HepG2 (cell line): Measurements from ENCODE around the gene HOXB5. TPM values are rescaled to one million over a fixed set of nuclear protein-coding genes. Genes with fewer than 3 reads are reported as not detected.

Experiments
- ATAC-seq: fragments of 200-7000 bp; cut with Tn5 transposase; 3 replicates; pipeline ENCODE4 v1.9.1; 2020; ENCODE audit warnings: mild to moderate bottlenecking, moderate library complexity
- BruUV-seq: library from RNA; stranded (reverse); fragments of 400-500 nt; replicated peaks from 2 replicates; lab custom pipeline; 2021; lab: Mats Ljungman, UMichigan
- CTCF ChIA-PET: fragments of 300-600 bp; formaldehyde crosslinking; extraction: SDS; loops from one replicate; lab custom pipeline; 2021; ENCODE audit warnings: low total read pairs, inconsistent platforms, low intra/inter-chr PET ratio; lab: Yijun Ruan, JAX
- POLR2A ChIA-PET: fragments of 350-600 bp; sonication (Branson Sonifier 250); formaldehyde crosslinking; loops from one replicate; lab custom pipeline; 2020; ENCODE audit warnings: antibody characterized with exemption, inconsistent platforms; lab: Yijun Ruan, JAX
- DNase-seq: peaks from one replicate; pipeline ENCODE4 v3.0.0-alpha.2; 2015; ENCODE audit warnings: low spot score
- FAIRE-seq: peaks from 3 replicates; lab custom pipeline; 2011; peaks lifted over from hg19 to GRCh38; lab: Jason Lieb, UNC
- H2AFZ ChIP-seq: one replicate; pipeline ENCODE4 v1.6.1; 2011; ENCODE audit warnings: low read length, inconsistent platforms
- H3K27ac ChIP-seq: fragments of 300-600 bp; 3 replicates; pipeline ENCODE4 v1.8.0; 2011; ENCODE audit warnings: mixed run types, mild to moderate bottlenecking, mixed read lengths, low read length, inconsistent platforms; ENCODE audit not compliant: insufficient read depth; ENCODE audit errors: extremely low read length
- H3K27me3 ChIP-seq, 2 experiments: fragments of 200-600 bp in 1 of 2; 2 replicates in 1 of 2; 3 replicates in 1 of 2; pipeline versions ENCODE4 v1.6.0 to v1.8.0; 2011; ENCODE audit warnings: low read length in 2 of 2, mild to moderate bottlenecking in 2 of 2, moderate library complexity in 2 of 2, inconsistent platforms in 1 of 2; ENCODE audit not compliant: insufficient read depth in 2 of 2, control insufficient read depth in 1 of 2
- H3K36me3 ChIP-seq, 2 experiments: fragments of 200-600 bp in 1 of 2; replicated peaks in 1 of 2; 2 replicates in 1 of 2; 3 replicates in 1 of 2; pipeline versions ENCODE4 v1.5.1 to v1.8.0; 2011; ENCODE audit warnings: low read length in 2 of 2, inconsistent platforms in 1 of 2; ENCODE audit not compliant: insufficient read depth in 2 of 2, control insufficient read depth in 1 of 2
- H3K4me1 ChIP-seq: 2 replicates; pipeline ENCODE4 v1.5.1; 2012; ENCODE audit warnings: low read length, inconsistent platforms; ENCODE audit not compliant: insufficient read depth
- H3K4me2 ChIP-seq: 2 replicates; pipeline ENCODE4 v1.6.0; 2011; ENCODE audit warnings: low read depth, low read length, inconsistent platforms
- H3K4me3 ChIP-seq, 3 experiments: fragments of 200-600 bp in 1 of 3; sonication (generic), shearing (Covaris generic) in 1 of 3; replicated peaks in 1 of 3; 2 replicates each; pipeline ENCODE4 v1.5.1; 2011 to 2016; ENCODE audit warnings: low read length in 3 of 3, inconsistent platforms in 2 of 3, low read depth in 2 of 3, mild to moderate bottlenecking in 2 of 3, control low read depth in 1 of 3, mixed read lengths in 1 of 3; ENCODE audit not compliant: insufficient read depth in 1 of 3
- H3K79me2 ChIP-seq: one replicate; pipeline ENCODE4 v1.6.1; 2011; ENCODE audit warnings: low read length, inconsistent platforms; ENCODE audit not compliant: insufficient read depth
- H3K9ac ChIP-seq: 2 replicates; pipeline ENCODE4 v1.6.0; 2011; ENCODE audit warnings: mild to moderate bottlenecking, low read depth, low read length, inconsistent platforms; ENCODE audit not compliant: insufficient read depth
- H3K9me3 ChIP-seq: 2 replicates; pipeline ENCODE4 v1.5.1; 2012; ENCODE audit warnings: mild to moderate bottlenecking, low read length
- H4K20me1 ChIP-seq: 2 replicates; pipeline ENCODE4 v1.6.0; 2011; ENCODE audit warnings: inconsistent platforms, mild to moderate bottlenecking, low read length, moderate library complexity; ENCODE audit not compliant: insufficient read depth
- ATF2 ChIP-seq: sonication (generic); formaldehyde crosslinking; IDR thresholded peaks from 2 replicates; pipeline ENCODE4 v1.4.0; 2020; ENCODE audit warnings: missing genetic modification reagents
- CBX2 ChIP-seq, 2 experiments: fragments of 200-600 bp in 1 of 2; sonication (generic); formaldehyde crosslinking in 1 of 2; IDR thresholded peaks; 2 replicates each; pipeline versions ENCODE4 v1.7.0 to v1.8.1; 2018 to 2022; ENCODE audit warnings: low read depth in 2 of 2, low read length in 1 of 2, mild to moderate bottlenecking in 1 of 2, missing genetic modification reagents in 1 of 2
- EZH2 ChIP-seq: conservative IDR thresholded peaks from 2 replicates; pipeline ENCODE4 v1.6.1; 2012; ENCODE audit warnings: mild to moderate bottlenecking, low read depth, low read length, moderate library complexity
- NR2C2 ChIP-seq: sonication (generic); formaldehyde crosslinking; IDR thresholded peaks from 2 replicates; pipeline ENCODE4 v1.4.0; 2020; ENCODE audit warnings: missing genetic modification reagents, mild to moderate bottlenecking, moderate library complexity, borderline replicate concordance
- SCMH1 ChIP-seq: sonication (generic); formaldehyde crosslinking; IDR thresholded peaks from 2 replicates; pipeline ENCODE4 v1.9.0; 2021; ENCODE audit warnings: missing genetic modification reagents, mild to moderate bottlenecking, borderline replicate concordance
- ZNF280D ChIP-seq: sonication (generic); formaldehyde crosslinking; IDR thresholded peaks from 2 replicates; pipeline ENCODE4 v1.5.1; 2020; ENCODE audit warnings: mild to moderate bottlenecking, missing genetic modification reagents
- ZSCAN21 ChIP-seq: sonication (generic); formaldehyde crosslinking; IDR thresholded peaks from 2 replicates; pipeline ENCODE4 v1.8.0; 2022; ENCODE audit warnings: mild to moderate bottlenecking, missing genetic modification reagents, moderate library complexity, borderline replicate concordance
- WGBS: methylation state at CpG from one replicate; pipeline ENCODE4 v1.1.6; 2017; ENCODE audit warnings: low lambda C conversion rate; 5-methylcytosine and 5-hydroxymethylcytosine counted together
- in situ Hi-C: cut with HindIII; loops from 2 replicates; pipeline ENCODE4 v1.10.0; 2017; ENCODE audit warnings: low pct_unique_long_range_greater_than_20kb; ENCODE audit not compliant: extremely low pct_ligation_motif_present
- intact Hi-C: fragments of 100-400 bp; cut with micrococcal nuclease; formaldehyde crosslinking; loops from one replicate; pipeline ENCODE4 v1.10.0; 2022; ENCODE audit not compliant: unreplicated experiment
- polyA plus RNA-seq, 8 experiments: library from polyadenylated mRNA; depleted of rRNA in 3 of 8; stranded (reverse) in 7 of 8; unstranded in 1 of 8; fragments of >200 nt; fragmentation: Illumina TruSeq in 4 of 8; extraction: Trizol in 4 of 8; gene quantifications; 2 replicates each; pipeline versions ENCODE4 v1.2.1 to v1.2.3, GENCODE V29; 2011 to 2016; ENCODE audit warnings: low read depth in 4 of 8, missing spikeins in 1 of 8, mixed read lengths in 1 of 8; ENCODE audit not compliant: insufficient read depth in 1 of 8
- total RNA-seq, 5 experiments: library from RNA; depleted of rRNA; stranded (reverse); fragments of >200 nt; fragmentation: Illumina TruSeq; extraction: Trizol; gene quantifications; 2 replicates each; pipeline ENCODE4 v1.2.3, GENCODE V29; 2016; ENCODE audit warnings: low read depth in 1 of 5

HOXB5 gene
- total and polyA plus RNA-seq, 2 of the 13 experiments (the other 11 are each of a cell fraction or from before 2014, with no cell fraction given) = not detected

DNA sequence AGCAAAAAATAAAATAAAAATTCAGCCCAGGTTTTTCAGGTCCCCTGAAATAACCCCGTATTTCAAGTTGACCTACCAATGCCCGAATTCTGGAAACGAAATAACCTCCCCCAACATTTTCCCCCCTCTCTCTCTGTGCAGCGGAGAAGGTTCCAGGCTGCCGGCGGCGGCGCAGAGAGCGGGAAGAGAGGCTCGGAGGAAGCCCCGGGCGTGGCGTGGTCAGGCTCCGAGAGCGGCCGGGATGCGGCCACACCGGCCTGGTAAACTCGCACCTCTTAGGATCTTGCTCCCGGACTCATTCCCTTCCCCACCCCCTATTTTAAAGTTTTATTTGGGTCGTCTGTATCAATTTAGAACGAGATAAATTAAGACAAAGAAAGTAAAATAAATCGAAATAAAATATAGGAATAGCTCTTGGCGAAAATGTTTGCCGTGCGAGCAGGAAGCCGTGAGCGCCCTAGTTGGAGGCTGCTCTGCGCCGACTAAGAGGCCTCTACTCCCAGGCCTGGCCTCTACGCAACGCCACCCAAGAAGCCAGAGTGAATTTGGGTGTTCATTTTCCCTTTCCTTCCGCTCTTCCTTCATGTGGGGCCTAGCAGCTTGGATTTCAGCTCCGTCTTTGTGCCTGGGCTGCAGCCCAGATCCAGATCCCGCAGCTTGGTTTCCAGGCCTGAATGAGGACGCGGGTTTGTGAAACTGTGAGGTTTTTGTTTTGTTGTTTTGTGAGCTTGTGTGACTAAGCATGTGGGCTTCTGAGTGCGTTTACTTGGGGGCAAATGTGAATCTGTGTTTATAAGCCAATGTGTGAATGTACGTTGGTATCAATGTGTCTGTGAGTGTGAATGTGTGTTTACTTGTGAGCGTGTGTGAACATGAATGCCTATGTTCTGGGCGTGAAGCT is 12.7 kb upstream of the HOXB5 start:
- POLR2A ChIA-PET = no interaction called here
- in situ Hi-C loops = no loop called here
- Histone ChIP-seq H3K4me3 (no peak overlapping the region), H3K9me3 (no peaks in the 10 kb centered on the region), H3K4me1 (peaks cover 24% of the 10 kb centered on the region), H2AFZ (no peak overlapping the region), H4K20me1 (peaks cover 2% of the 10 kb centered on the region; the same call in 1 of the 2 replicates), H3K27ac (no peak overlapping the region), H3K36me3 (no peaks in the 10 kb centered on the region), H3K79me2 (no peaks in the 10 kb centered on the region), H3K4me2 (no peak overlapping the region), H3K9ac (no peak overlapping the region), H3K27me3 (peaks cover 22 to 95% of the 10 kb centered on the region in 2 experiments; a peak in 4 of 5 replicates)
- WGBS = 37% methylated on average over 41 of the region's 41 CpGs
- CTCF ChIA-PET = no interaction called here
- ATAC-seq (no peak), FAIRE-seq (no peak), DNase-seq (no peak)
- intact Hi-C loops = no loop called here
- BruUV-seq = no TSS peak
- TF ChIP-seq CBX2 (IDR thresholded peaks at IDR 0.05; ENCODE audit: low read depth, low read length) (peak; percentile 88), CBX2 (CRISPR knock-in tag; IDR thresholded peaks at IDR 0.05; ENCODE audit: low read depth) (no peak), ATF2 (CRISPR knock-in tag) (no peak), EZH2 (peak; percentile 21; the same call in 1 of the 2 replicates)
- TF ChIP-seq, all 625 proteins: peak for 2

GRCh38 chr17:48605409-48605919 is 11.9 kb upstream of the HOXB5 start:
- Histone ChIP-seq H3K9ac (no peak overlapping the region), H3K4me3 (no peak overlapping the region), H3K27ac (no peak overlapping the region), H2AFZ (no peak overlapping the region), H4K20me1 (peaks cover 2% of the 10 kb centered on the region; the same call in 1 of the 2 replicates), H3K4me2 (no peak overlapping the region), H3K27me3 (peaks cover 24 to 95% of the 10 kb centered on the region in 2 experiments; a peak in 4 of 5 replicates), H3K9me3 (no peaks in the 10 kb centered on the region), H3K79me2 (no peaks in the 10 kb centered on the region), H3K4me1 (peaks cover 17% of the 10 kb centered on the region), H3K36me3 (no peaks in the 10 kb centered on the region)
- no TSS peak for BruUV-seq
- POLR2A ChIA-PET = no interaction called here
- no peak for ATAC-seq
- intact Hi-C loops (no loop called here), in situ Hi-C loops (no loop called here)
- FAIRE-seq = no peak
- DNase-seq = no peak
- CTCF ChIA-PET = no interaction called here
- WGBS = 32% methylated on average over 9 of the region's 10 CpGs
- no peak for TF ChIP-seq NR2C2
- no peak for TF ChIP-seq SCMH1 (CRISPR knock-in tag)
- TF ChIP-seq ZSCAN21 (CRISPR knock-in tag) = no peak
- TF ChIP-seq ZNF280D = no peak
